UCSD-AML1 (cell line): ENCODE measurements around the gene BAIAP2.
"Not testable (repeated sequence)": the region's sequence is repeated elsewhere in the genome, so short reads cannot be mapped to it uniquely, and the experiment has no call there.

Experiments
- DNase-seq: peaks from one replicate; lab custom pipeline; 2025; ENCODE audit not compliant: unreplicated experiment; lab: John Stamatoyannopoulos, UW

The BAIAP2 gene

DNA sequence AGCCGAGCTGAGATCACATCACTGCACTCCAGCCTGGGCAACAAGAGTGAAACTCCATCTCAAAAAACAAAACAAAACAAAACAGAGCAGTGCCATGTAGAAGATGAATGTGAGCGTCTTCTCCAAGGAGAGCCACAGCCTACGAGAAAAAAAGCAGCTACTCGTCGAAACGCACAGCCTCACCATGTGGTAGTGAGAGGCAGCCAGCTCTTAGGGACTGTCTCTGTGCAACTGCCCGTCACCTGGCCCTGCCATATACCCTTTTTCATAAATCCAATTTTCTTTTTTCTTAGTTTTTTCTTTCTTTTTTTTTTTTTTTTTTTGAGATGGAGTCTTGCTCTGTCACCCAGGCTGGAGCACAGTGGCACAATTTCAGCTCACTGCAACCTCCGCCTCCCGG is 119.1 kb downstream of the BAIAP2 start:
- DNase-seq = not testable (repeated sequence)

GRCh38 chr17:81154961-81155360 is 120.0 kb downstream of the BAIAP2 start:
- no peak for DNase-seq

- DNase-seq = no peak
These were observed 122.2 kb downstream of the BAIAP2 start for GRCh38 chr17:81156866-81157805.

DNA sequence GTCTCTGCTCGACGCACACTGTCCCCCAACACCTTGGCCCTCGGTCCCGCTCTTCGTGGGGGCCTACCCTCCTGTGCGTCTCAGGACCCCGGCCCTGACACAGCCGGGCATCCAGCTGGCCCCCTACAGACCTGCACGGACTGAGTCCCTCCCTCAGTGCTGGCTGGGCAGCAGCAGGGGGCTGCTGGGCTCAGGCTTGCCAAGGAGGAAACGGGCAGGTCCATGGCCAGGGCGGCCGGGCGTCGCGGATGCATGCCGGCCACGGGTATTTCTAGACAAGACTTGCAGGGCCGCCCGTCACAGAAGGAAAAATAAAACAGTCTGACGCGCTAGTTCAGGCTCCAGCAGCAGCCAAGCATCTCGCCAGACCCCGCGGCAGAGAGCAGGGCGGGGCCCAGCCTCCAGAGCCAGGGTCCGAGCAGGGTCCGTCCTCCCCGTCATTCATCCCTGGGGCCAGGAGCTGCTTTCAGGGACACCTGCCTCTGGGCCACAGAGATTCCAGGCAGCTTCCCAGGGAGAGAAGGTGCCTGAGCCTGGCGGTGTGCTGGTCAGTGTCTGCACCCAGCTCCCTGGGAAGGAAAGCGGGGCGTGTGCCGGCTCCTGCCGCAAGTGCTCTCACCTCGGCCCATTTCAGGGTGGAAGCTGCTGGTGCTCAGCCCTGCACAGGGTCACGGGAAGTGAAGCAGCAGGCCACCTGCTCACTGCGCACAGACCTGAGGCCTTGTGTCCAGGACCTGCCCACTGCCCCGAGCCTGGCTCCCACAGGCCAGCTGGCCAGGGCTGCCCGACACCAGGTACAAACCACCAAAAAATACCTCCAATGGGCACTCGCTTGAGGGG is 123.1 kb downstream of the BAIAP2 start:
- no peak for DNase-seq

GRCh38 chr17:81158688-81159590 is 124.0 kb downstream of the BAIAP2 start:
- no peak for DNase-seq

GRCh38 chr17:81159611-81160265 is 124.8 kb downstream of the BAIAP2 start:
- DNase-seq = peak; percentile 59

DNA sequence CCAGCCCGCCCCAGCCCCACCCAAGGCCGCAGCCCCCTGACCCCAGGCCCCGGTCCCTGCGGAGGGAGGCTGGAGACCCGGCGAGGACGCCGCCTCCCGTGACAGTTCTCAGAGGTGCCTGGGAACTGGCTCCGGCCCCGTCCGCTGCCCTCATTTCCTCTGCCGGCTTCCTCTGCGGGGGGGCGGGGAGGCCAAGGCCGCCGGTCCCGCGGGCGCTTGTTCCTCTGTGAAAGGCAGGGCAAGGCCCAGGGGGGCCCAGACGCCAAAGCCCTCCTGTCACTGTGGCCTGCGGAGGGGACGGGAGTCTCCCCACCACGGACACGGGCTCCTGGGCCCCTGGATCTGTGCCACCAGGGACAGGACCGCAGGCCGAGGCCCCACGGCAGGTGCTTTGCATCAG is 125.4 kb downstream of the BAIAP2 start:
- DNase-seq = peak; percentile 68

- peak; percentile 26 for DNase-seq
These were observed 125.9 kb downstream of the BAIAP2 start for GRCh38 chr17:81160747-81161453.

DNA sequence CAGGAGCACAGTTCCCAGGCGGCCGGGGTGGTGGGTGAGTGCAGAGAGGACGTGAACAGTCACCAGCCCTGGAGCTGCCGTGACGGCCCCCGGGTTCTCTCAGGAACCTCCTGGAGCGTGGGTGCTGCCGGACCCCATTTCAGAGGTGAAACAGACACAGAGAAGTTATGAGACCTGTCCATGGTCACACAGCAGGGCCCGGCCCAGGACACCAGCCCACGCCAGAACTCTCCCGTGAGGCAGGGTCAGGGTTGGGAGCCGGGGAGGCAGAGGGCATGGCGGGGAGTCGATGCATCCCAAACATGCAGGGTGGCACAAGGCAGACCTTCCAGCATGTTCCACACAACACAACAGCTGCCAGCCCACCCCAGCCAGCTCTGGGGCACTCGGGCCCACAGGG is 126.6 kb downstream of the BAIAP2 start:
- DNase-seq = no peak

DNA sequence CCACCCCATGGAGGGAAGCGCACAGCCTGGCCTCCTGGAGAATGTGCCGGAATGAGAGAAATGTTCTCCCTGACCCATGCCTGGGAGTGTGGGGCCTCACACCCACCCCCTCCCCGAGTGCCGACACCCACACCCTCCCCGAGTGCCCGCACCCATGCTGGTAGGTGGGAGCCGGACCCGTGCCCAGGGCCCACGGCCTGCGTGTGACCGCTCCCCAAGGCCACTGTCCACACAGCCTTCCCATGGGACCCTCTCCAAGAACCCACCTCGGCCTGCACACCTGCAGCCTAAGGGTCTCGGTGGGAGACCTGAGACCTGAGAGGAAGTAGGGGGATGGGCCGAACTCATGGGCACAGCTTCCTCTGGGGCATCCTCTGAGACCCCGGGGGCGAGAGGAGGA is 127.0 kb downstream of the BAIAP2 start:
- no peak for DNase-seq

- no peak for DNase-seq
These were observed 127.5 kb downstream of the BAIAP2 start for GRCh38 chr17:81162491-81162890.

DNA sequence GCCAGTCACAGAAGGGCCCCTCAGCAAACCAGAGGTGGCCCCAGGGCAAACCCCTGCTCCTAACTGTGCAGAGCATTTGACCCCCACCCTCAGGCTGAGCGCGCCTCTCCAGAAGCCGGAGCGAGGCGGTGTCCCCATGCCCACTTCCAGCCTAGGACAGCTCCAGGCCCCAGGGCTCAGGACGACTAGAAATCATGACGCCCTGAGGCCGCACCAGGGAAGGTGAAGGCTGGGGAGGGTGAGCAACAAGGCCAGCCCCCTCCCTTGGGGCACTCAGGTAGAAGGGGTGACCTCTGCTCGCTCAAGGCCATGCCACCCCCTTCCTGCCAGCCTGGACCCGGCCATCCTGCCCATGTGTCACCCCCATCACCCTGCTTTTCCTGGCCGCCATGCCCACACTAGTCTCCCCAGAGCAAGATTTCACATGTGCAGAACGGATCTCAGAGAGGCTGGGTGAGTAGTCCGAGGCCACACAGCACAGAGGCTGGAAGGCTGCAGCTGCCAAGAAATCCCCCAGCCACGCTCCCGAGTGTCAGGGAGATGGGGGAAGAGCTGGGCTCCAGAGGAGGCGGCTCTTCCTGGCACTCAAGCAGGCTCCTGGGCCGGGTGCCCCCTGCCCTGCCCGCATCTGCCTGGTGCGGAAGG is 128.2 kb downstream of the BAIAP2 start:
- no peak for DNase-seq

- no peak for DNase-seq
These were observed 128.9 kb downstream of the BAIAP2 start for GRCh38 chr17:81163703-81164370.

- no peak for DNase-seq
These were observed 129.7 kb downstream of the BAIAP2 start for GRCh38 chr17:81164371-81165245.

GRCh38 chr17:81165246-81166032 is 130.5 kb downstream of the BAIAP2 start, which contains the start of gene PVALEF:
Gene PVALEF, plus strand, starts transcription at chr17:81165507. Its CDS starts 15,720 bp downstream, at chr17:81181227.
- no peak for DNase-seq

DNA sequence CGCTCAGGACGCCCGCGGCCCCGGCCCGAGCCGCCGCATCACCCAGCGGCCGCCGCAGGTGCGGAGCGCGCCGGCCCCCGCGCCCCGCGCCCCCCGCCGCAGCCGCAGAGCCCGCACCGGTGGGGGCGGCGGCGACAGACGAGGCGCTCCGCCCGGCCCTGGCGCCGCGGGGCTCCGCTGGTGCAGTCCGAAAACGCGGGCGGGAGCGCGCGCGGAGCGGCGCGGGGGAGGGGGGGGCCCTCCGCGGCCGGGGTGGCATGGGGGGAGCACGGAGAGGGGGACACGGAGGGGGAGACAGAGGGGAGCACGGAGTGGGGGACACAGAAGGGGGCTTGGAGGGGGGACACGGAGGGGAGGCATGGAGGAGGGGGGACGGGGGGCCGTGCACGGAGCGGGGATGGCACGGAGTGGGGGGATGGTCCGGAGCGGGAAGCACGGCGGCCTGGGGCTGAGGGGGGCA is 131.1 kb downstream of the BAIAP2 start, which contains the start of gene AATK:
Gene AATK (minus strand): TSS at position 189 of the 460 bp plus-strand sequence. CDS start 229 bp downstream, outside the sequence.
- DNase-seq = no peak
